Kidney (tissue), 14 donors: ENCODE measurements around the gene IRF1. TPM values are rescaled to one million over a fixed set of nuclear protein-coding genes. Genes with fewer than 3 reads are reported as not detected.

Source experiments
- DNase-seq, 5 donors: peaks; one replicate each; pipeline ENCODE4 v3.0.0-alpha.2; 2013 to 2020
- FAIRE-seq: peaks from 2 replicates; lab custom pipeline; 2012; peaks lifted over from hg19 to GRCh38; lab: Jason Lieb, UNC
- H3K27ac ChIP-seq, 2 donors: one replicate each; pipeline ENCODE4 v1.7.0; 2013; ENCODE audit warnings: low read depth in 2 of 2, low read length in 2 of 2, inconsistent platforms in 1 of 2
- H3K27me3 ChIP-seq: one replicate; pipeline ENCODE4 v1.7.1; 2013; ENCODE audit warnings: low read length, inconsistent platforms; ENCODE audit not compliant: control insufficient read depth, insufficient read depth
- H3K36me3 ChIP-seq, 3 donors: one replicate each; pipeline versions ENCODE4 v1.7.0 to v1.7.1; 2013; ENCODE audit warnings: low read length in 3 of 3, control low read depth in 1 of 3, inconsistent platforms in 1 of 3; ENCODE audit not compliant: insufficient read depth in 3 of 3, control insufficient read depth in 2 of 3
- H3K4me1 ChIP-seq, 3 donors: one replicate each; pipeline versions ENCODE4 v1.7.0 to v1.7.1; 2013; ENCODE audit warnings: low read length in 3 of 3, inconsistent platforms in 1 of 3, low read depth in 1 of 3; ENCODE audit not compliant: control insufficient read depth in 2 of 3, insufficient read depth in 2 of 3
- H3K4me3 ChIP-seq, 3 donors: one replicate each; pipeline versions ENCODE4 v1.7.0 to v1.8.1; 2013; ENCODE audit warnings: low read length in 3 of 3, control low read depth in 1 of 3, inconsistent platforms in 1 of 3
- H3K9ac ChIP-seq, 3 donors: one replicate each; pipeline versions ENCODE4 v1.7.0 to v1.7.1; 2013; ENCODE audit warnings: low read length in 3 of 3, control low read depth in 1 of 3, inconsistent platforms in 1 of 3
- H3K9me3 ChIP-seq, 3 donors: one replicate each; pipeline versions ENCODE4 v1.7.0 to v1.7.1; 2013; ENCODE audit warnings: low read length in 3 of 3, control low read depth in 1 of 3, inconsistent platforms in 1 of 3; ENCODE audit not compliant: control insufficient read depth in 2 of 3, insufficient read depth in 1 of 3
- intact Hi-C: fragments of 100-400 bp; cut with DNase I; formaldehyde crosslinking; loops from one replicate; pipeline ENCODE4 v1.11.1; 2022
- polyA plus RNA-seq: library from polyadenylated mRNA; stranded (reverse); fragments of 350-450 nt; fragmentation: Illumina TruSeq; extraction: RNeasy Lipid Tissue Mini Kit (QIAGEN cat#74804); gene quantifications from one replicate; pipeline ENCODE4 v1.2.3, GENCODE V29; 2014; ENCODE audit warnings: low read depth, low replicate concordance; ENCODE audit not compliant: insufficient read depth
- total RNA-seq: library from RNA; stranded (reverse); fragmentation: NEBNext Ultra II Directional; extraction: Animal tissue kit (Norgen Biotek cat#: 25700); gene quantifications from one replicate; pipeline ENCODE4 v1.2.1, GENCODE V29; 2021
- TF ChIP-seq, protein P1 (sequence below): IDR thresholded peaks from 3 replicates; pipeline ENCODE4 v1.5.1; 2012; ENCODE audit warnings: mild to moderate bottlenecking, moderate library complexity, borderline replicate concordance; ENCODE audit not compliant: insufficient read depth; ENCODE audit errors: extremely low read depth
- donor health status: control.
- donor health status: control.
- donor health status: control.
- donor health status: control.
- donor health status: control.
- donor health status: DM: yes; HTN: yes; CAD: no.
- donor health status: Normal renal cell carcinoma (clear cell type).

The IRF1 gene
- total and polyA plus RNA-seq, 2 donors from 2014 or later: 20.5 to 55.6 TPM

DNA sequence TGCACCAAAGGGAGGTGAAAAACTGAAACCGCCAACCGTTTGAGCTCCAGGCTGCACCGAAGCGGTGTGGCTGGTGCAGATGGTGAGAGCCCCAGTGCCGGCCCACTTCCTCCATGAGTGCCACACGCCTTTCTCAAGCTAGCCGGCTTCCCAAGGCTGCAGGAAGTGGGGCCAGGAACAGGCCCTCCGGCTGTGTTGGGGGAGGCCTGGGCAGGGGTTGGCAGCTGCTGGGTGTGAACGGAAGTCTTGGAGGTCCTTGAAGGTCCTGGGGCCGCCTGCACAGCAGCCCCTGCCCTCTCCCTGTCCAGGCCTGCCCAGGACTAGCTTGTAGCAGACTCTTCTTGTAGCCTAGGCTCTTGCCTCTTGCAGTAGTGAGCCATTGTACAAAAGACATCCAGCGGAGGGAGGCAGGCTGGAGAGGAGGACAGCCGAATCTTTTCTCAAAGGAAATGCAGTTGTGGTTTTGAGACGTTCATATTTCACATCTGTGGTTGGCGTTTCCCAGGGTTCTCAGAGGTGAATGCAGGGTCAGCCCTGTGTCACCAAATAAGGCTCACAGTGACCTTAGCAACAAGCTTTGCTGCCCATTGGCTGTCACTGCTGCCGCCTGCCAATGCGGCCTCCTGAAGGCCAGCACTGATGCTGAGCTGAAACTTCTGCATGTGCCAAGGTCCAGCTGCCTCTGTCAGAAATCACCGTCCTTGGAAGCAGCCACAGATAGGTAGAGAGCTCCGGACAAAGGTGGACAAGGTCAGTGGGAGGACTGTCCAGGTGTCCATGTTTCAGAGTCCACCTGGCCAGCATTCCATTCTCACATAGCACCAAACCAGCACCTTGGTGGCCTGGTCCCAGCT, 23.9 kb downstream of the IRF1 start:
- TF ChIP-seq, protein P1, sequence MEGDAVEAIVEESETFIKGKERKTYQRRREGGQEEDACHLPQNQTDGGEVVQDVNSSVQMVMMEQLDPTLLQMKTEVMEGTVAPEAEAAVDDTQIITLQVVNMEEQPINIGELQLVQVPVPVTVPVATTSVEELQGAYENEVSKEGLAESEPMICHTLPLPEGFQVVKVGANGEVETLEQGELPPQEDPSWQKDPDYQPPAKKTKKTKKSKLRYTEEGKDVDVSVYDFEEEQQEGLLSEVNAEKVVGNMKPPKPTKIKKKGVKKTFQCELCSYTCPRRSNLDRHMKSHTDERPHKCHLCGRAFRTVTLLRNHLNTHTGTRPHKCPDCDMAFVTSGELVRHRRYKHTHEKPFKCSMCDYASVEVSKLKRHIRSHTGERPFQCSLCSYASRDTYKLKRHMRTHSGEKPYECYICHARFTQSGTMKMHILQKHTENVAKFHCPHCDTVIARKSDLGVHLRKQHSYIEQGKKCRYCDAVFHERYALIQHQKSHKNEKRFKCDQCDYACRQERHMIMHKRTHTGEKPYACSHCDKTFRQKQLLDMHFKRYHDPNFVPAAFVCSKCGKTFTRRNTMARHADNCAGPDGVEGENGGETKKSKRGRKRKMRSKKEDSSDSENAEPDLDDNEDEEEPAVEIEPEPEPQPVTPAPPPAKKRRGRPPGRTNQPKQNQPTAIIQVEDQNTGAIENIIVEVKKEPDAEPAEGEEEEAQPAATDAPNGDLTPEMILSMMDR: no peak
- Histone ChIP-seq H3K4me3 (no peak overlapping the region), H3K9ac (no peak overlapping the region), H3K27me3 (no peaks in the 10 kb centered on the region), H3K36me3 (no peaks in the 10 kb centered on the region), H3K4me1 (peaks cover 0 to 50% (median 48%) of the 10 kb centered on the region in 3 donors), H3K27ac (peak overlapping the region in 1 of 2 donors; percentile 8), H3K9me3 (no peaks in the 10 kb centered on the region)
- peak in 2 of 5 donors; percentile 35 to 86 for DNase-seq
- intact Hi-C loops: no loop called here
- FAIRE-seq: no peak

DNA sequence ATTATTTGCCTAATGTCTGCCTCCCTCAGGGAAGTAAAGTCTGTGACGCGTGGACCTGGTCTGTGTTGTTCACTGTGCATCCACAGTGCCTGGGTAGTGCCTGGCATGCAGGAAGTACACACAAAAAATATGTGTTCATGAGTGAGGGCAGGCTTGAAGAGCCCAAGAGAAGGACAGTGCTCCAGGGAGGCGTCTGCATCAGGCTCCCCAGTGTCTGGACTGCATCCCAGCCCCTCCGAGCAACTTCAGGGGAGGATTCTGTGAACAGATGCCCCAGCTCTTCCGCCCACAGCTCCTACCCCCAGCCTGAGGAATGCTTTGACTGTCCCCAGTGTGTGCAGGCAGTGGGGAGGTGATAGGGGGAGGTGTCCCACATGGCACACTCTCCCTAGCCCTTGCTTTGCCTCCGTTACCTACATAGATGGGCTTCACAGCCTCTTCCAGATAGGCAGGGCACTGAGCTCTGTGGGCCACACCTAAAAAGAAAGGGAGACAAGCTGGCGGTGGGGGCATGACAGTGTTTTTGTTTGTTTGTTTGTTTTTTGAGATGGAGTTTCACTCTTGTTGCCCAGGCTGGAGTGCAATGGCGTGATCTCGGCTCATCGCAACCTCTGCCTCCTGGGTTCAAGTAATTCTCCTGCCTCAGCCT, 25.4 kb downstream of the IRF1 start:
- Histone ChIP-seq H3K36me3 (peaks cover 0 to 5% (median 0%) of the 10 kb centered on the region in 3 donors), H3K4me1 (peaks cover 0 to 43% (median 40%) of the 10 kb centered on the region in 3 donors), H3K27me3 (no peaks in the 10 kb centered on the region), H3K4me3 (no peak overlapping the region), H3K9me3 (no peaks in the 10 kb centered on the region), H3K9ac (peak overlapping the region in 1 of 3 donors; percentile 43), H3K27ac (peak overlapping the region; percentile 77 to 82)
- TF ChIP-seq, protein P1: no peak
- intact Hi-C loops: no loop called here
- DNase-seq (peak in 1 of 5 donors; percentile 72), FAIRE-seq (no peak)

DNA sequence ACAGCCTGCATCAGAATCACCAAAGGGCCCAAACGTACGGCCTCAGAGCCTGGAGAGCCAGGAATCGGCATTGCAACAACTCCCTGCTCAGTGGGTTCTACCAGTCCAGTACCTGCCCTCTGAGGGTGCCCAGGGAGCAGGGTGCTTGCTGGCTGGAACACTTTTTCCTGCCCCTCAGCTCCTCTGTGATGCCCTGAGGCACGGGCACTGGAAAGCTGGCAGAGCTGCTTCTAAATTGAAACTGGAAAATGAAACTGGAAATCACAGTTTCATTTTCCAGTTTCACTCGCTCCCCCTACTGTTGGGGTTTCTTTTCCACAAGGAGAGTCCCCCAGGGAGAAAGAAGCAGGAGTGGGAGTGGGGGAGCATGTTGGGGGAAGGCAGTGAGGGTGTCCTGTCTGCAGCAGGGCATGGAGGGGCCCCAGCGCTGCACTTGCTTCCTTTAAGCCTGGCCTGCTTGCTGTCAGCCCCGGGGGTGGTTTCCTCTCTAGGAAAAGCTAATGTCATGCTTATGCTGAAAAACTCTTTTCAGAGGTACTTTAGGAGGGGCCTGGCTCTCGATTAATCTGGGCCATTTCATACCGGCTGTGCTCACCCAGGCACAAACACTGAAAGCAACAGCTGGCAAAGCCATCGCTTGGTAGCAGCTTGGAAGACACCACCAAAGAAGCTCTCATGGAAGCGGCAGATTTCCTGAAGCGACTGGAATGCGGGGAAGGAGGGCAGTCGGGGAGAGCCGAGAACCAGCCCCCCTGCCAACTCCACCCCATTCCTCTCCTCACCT, 26.2 kb downstream of the IRF1 start:
- H3K9ac ChIP-seq: peak overlapping the region in 1 of 3 donors; percentile 43
- peaks cover 0 to 5% (median 0%) of the 10 kb centered on the region in 3 donors for H3K36me3 ChIP-seq
- DNase-seq (peak in 4 of 5 donors; percentile 36 to 71 (median 46)), FAIRE-seq (no peak)
- H3K27me3 ChIP-seq: no peaks in the 10 kb centered on the region
- H3K27ac ChIP-seq: peak overlapping the region; percentile 77 to 82
- peaks cover 0 to 48% (median 40%) of the 10 kb centered on the region in 3 donors for H3K4me1 ChIP-seq
- intact Hi-C loops: no loop called here
- no peaks in the 10 kb centered on the region for H3K9me3 ChIP-seq
- peak overlapping the region in 2 of 3 donors; percentile 24 to 32 for H3K4me3 ChIP-seq
- TF ChIP-seq, protein P1: no peak
